ENCODE data around the gene PCGF3.
A peak's percentile ranks its signal among the peaks of the same experiment; 100 is the strongest.
"Not testable (repeated sequence)": the region's sequence is repeated elsewhere in the genome, so short reads cannot be mapped to it uniquely, and the experiment has no call there.

The PCGF3 gene

GRCh38 chr4:700587-701264, 4.9 kb upstream of the PCGF3 start:
- Mint-ChIP-seq H3K4me1 (peaks cover 21% of the 10 kb centered on the region), H3K9me3 (peaks cover 1% of the 10 kb centered on the region), H3K4me3 (peak overlapping the region; percentile 24), H3K36me3 (peaks cover 4% of the 10 kb centered on the region), H3K27ac (peak overlapping the region; percentile 68), H3K27me3 (no peaks in the 10 kb centered on the region)
- ATAC-seq (ENCODE audit: low read depth): no peak
- DNase-seq (ENCODE audit: low spot score in 2 of 2): no peak

- Mint-ChIP-seq H3K9me3 (no peaks in the 10 kb centered on the region), H3K27ac (no peak overlapping the region), H3K36me3 (peaks cover 2% of the 10 kb centered on the region), H3K4me3 (no peak overlapping the region), H3K27me3 (no peaks in the 10 kb centered on the region), H3K4me1 (peaks cover 23% of the 10 kb centered on the region)
- DNase-seq (ENCODE audit: low spot score in 2 of 2): no peak
- no peak for ATAC-seq (ENCODE audit: low read depth)
These were observed 3.0 kb upstream of the PCGF3 start for GRCh38 chr4:702618-703048.

GRCh38 chr4:703336-704197, 2.1 kb upstream of the PCGF3 start:
- Mint-ChIP-seq H3K27me3 (no peaks in the 10 kb centered on the region), H3K36me3 (peaks cover 2% of the 10 kb centered on the region), H3K27ac (no peak overlapping the region), H3K4me3 (no peak overlapping the region), H3K9me3 (no peaks in the 10 kb centered on the region), H3K4me1 (peaks cover 23% of the 10 kb centered on the region)
- no peak for ATAC-seq (ENCODE audit: low read depth)
- no peak for DNase-seq (ENCODE audit: low spot score in 2 of 2)

- H3K27ac Mint-ChIP-seq: no peak overlapping the region
- peaks cover 25% of the 10 kb centered on the region for H3K4me1 Mint-ChIP-seq
- DNase-seq (ENCODE audit: low spot score in 2 of 2): no peak
- no peak for ATAC-seq (ENCODE audit: low read depth)
- H3K4me3 Mint-ChIP-seq: peak overlapping the region; percentile 90
- no peaks in the 10 kb centered on the region for H3K36me3 Mint-ChIP-seq
- no peaks in the 10 kb centered on the region for H3K9me3 Mint-ChIP-seq
- H3K27me3 Mint-ChIP-seq: no peaks in the 10 kb centered on the region
These were observed 1.3 kb upstream of the PCGF3 start for GRCh38 chr4:704198-704891.

- Mint-ChIP-seq H3K36me3 (peaks cover 2% of the 10 kb centered on the region), H3K27ac (peak overlapping the region; percentile 75), H3K9me3 (no peaks in the 10 kb centered on the region), H3K4me1 (peaks cover 28% of the 10 kb centered on the region), H3K27me3 (no peaks in the 10 kb centered on the region), H3K4me3 (peak overlapping the region; percentile 90)
- no peak for ATAC-seq (ENCODE audit: low read depth)
- DNase-seq (ENCODE audit: low spot score in 2 of 2): no peak
These were observed 708 bp upstream of the PCGF3 start for GRCh38 chr4:704971-705277.

GRCh38 chr4:706083-706633, 526 bp downstream of the PCGF3 start:
- ATAC-seq (ENCODE audit: low read depth); H3K27me3 Mint-ChIP-seq; H3K27ac Mint-ChIP-seq; DNase-seq (ENCODE audit: low spot score in 2 of 2); H3K36me3 Mint-ChIP-seq; H3K9me3 Mint-ChIP-seq: not testable (repeated sequence)
- peak overlapping the region; percentile 90 for H3K4me3 Mint-ChIP-seq
- peaks cover 30% of the 10 kb centered on the region for H3K4me1 Mint-ChIP-seq

- no peak for ATAC-seq (ENCODE audit: low read depth)
- Mint-ChIP-seq H3K9me3 (no peaks in the 10 kb centered on the region), H3K4me1 (peaks cover 30% of the 10 kb centered on the region), H3K4me3 (peak overlapping the region; percentile 48), H3K36me3 (peaks cover 6% of the 10 kb centered on the region), H3K27ac (no peak overlapping the region), H3K27me3 (no peaks in the 10 kb centered on the region)
- DNase-seq (ENCODE audit: low spot score in 2 of 2): no peak
These were observed 1.4 kb downstream of the PCGF3 start for GRCh38 chr4:706834-707598.

- H3K4me3 Mint-ChIP-seq: no peak overlapping the region
- no peaks in the 10 kb centered on the region for H3K9me3 Mint-ChIP-seq
These were observed 2.4 kb downstream of the PCGF3 start for GRCh38 chr4:707929-708630.

GRCh38 chr4:708631-708933, 3.0 kb downstream of the PCGF3 start:
- Mint-ChIP-seq H3K27ac (no peak overlapping the region), H3K9me3 (no peaks in the 10 kb centered on the region), H3K4me1 (peaks cover 30% of the 10 kb centered on the region), H3K27me3 (no peaks in the 10 kb centered on the region), H3K36me3 (peaks cover 6% of the 10 kb centered on the region), H3K4me3 (no peak overlapping the region)
- ATAC-seq (ENCODE audit: low read depth): no peak
- DNase-seq (ENCODE audit: low spot score in 2 of 2): no peak

More at GRCh38 chr4:707929-708630, 2.4 kb downstream of the PCGF3 start:
- Mint-ChIP-seq H3K27me3 (no peaks in the 10 kb centered on the region), H3K4me1 (peaks cover 30% of the 10 kb centered on the region), H3K36me3 (peaks cover 6% of the 10 kb centered on the region), H3K27ac (no peak overlapping the region)
- no peak for ATAC-seq (ENCODE audit: low read depth)
- no peak for DNase-seq (ENCODE audit: low spot score in 2 of 2)

- Mint-ChIP-seq H3K4me1 (peaks cover 31% of the 10 kb centered on the region), H3K9me3 (no peaks in the 10 kb centered on the region), H3K4me3 (no peak overlapping the region), H3K36me3 (peaks cover 6% of the 10 kb centered on the region), H3K27me3 (no peaks in the 10 kb centered on the region), H3K27ac (peak overlapping the region; percentile 59)
- no peak for ATAC-seq (ENCODE audit: low read depth)
- no peak for DNase-seq (ENCODE audit: low spot score in 2 of 2)
These were observed 3.7 kb downstream of the PCGF3 start for GRCh38 chr4:709348-709747.

- DNase-seq (ENCODE audit: low spot score in 2 of 2): no peak
- peaks cover 32% of the 10 kb centered on the region for H3K4me1 Mint-ChIP-seq
- no peak overlapping the region for H3K4me3 Mint-ChIP-seq
- H3K36me3 Mint-ChIP-seq: peaks cover 9% of the 10 kb centered on the region
- no peaks in the 10 kb centered on the region for H3K27me3 Mint-ChIP-seq
- no peaks in the 10 kb centered on the region for H3K9me3 Mint-ChIP-seq
- no peak for ATAC-seq (ENCODE audit: low read depth)
- peak overlapping the region; percentile 59 for H3K27ac Mint-ChIP-seq
These were observed 4.5 kb downstream of the PCGF3 start for GRCh38 chr4:710116-710515.

GRCh38 chr4:710916-711315, 5.3 kb downstream of the PCGF3 start:
- peaks cover 9% of the 10 kb centered on the region for H3K36me3 Mint-ChIP-seq
- H3K27ac Mint-ChIP-seq: no peak overlapping the region
- H3K9me3 Mint-ChIP-seq: no peaks in the 10 kb centered on the region
- H3K4me3 Mint-ChIP-seq: no peak overlapping the region
- peaks cover 30% of the 10 kb centered on the region for H3K4me1 Mint-ChIP-seq
- no peak for ATAC-seq (ENCODE audit: low read depth)
- no peaks in the 10 kb centered on the region for H3K27me3 Mint-ChIP-seq
- no peak for DNase-seq (ENCODE audit: low spot score in 2 of 2)

GRCh38 chr4:712093-712492, 6.5 kb downstream of the PCGF3 start:
- Mint-ChIP-seq H3K27ac (no peak overlapping the region), H3K9me3 (no peaks in the 10 kb centered on the region), H3K4me1 (peaks cover 28% of the 10 kb centered on the region), H3K36me3 (peaks cover 11% of the 10 kb centered on the region), H3K27me3 (no peaks in the 10 kb centered on the region), H3K4me3 (no peak overlapping the region)
- ATAC-seq (ENCODE audit: low read depth) (no peak), DNase-seq (ENCODE audit: low spot score in 2 of 2) (no peak)
